ENCODE data around the gene PCDHB9.
"Not testable (repeated sequence)": the region's sequence is repeated elsewhere in the genome, so short reads cannot be mapped to it uniquely, and the experiment has no call there.

PCDHB9 gene

GRCh38 chr5:141186897-141187512 is at the start of gene PCDHB9:
PCDHB9 (plus strand) TSS chr5:141187161; CDS start chr5:141187319, 158 bp downstream.
- FAIRE-seq = no peak

DNA sequence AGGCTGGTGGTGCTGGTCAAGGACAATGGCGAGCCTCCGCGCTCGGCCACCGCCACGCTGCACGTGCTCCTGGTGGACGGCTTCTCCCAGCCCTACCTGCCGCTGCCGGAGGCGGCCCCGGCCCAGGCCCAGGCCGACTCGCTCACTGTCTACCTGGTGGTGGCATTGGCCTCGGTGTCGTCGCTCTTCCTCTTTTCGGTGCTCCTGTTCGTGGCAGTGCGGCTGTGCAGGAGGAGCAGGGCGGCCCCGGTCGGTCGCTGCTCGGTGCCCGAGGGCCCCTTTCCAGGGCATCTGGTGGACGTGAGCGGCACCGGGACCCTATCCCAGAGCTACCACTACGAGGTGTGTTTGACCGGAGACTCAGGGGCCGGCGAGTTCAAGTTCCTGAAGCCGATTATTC is 49.6 kb upstream of the PCDHB9 start:
- FAIRE-seq = not testable (repeated sequence)

GRCh38 chr5:141149812-141150211 is 37.1 kb upstream of the PCDHB9 start, which contains the start of gene PCDHB6:
PCDHB6 (plus strand) TSS chr5:141150057; CDS start chr5:141150258, 201 bp downstream.
- FAIRE-seq = no peak

GRCh38 chr5:141150224-141150992 is 36.6 kb upstream of the PCDHB9 start:
- no peak for FAIRE-seq

DNA sequence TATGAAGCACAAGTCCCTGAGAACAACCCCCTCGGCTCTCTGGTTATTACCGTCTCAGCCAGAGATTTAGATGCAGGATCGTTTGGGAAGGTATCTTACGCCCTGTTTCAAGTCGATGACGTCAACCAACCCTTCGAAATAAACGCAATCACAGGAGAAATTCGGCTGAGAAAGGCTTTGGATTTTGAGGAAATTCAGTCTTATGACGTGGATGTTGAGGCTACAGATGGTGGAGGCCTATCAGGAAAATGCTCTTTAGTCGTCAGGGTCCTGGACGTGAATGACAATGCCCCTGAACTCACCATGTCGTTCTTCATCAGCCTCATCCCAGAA is 36.0 kb upstream of the PCDHB9 start:
- no peak for FAIRE-seq

- not testable (repeated sequence) for FAIRE-seq
Measured at GRCh38 chr5:141151632-141152031, 35.3 kb upstream of the PCDHB9 start.

- FAIRE-seq = not testable (repeated sequence)
Measured at GRCh38 chr5:141152096-141152495, 34.9 kb upstream of the PCDHB9 start.

GRCh38 chr5:141155540-141156374 is 31.2 kb upstream of the PCDHB9 start:
- FAIRE-seq = no peak

GRCh38 chr5:141157356-141157755 is 29.6 kb upstream of the PCDHB9 start:
- FAIRE-seq = not testable (repeated sequence)

DNA sequence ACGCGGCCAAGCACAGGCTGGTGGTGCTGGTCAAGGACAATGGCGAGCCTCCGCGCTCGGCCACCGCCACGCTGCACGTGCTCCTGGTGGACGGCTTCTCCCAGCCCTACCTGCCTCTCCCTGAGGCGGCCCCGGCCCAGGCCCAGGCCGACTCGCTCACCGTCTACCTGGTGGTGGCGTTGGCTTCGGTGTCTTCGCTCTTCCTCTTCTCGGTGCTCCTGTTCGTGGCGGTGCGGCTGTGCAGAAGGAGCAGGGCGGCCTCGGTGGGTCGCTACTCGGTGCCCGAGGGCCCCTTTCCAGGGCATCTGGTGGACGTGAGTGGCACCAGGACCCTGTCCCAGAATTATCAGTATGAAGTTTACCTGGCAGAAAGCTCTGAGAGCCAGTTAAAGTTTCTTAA is 29.1 kb upstream of the PCDHB9 start:
- not testable (repeated sequence) for FAIRE-seq

DNA sequence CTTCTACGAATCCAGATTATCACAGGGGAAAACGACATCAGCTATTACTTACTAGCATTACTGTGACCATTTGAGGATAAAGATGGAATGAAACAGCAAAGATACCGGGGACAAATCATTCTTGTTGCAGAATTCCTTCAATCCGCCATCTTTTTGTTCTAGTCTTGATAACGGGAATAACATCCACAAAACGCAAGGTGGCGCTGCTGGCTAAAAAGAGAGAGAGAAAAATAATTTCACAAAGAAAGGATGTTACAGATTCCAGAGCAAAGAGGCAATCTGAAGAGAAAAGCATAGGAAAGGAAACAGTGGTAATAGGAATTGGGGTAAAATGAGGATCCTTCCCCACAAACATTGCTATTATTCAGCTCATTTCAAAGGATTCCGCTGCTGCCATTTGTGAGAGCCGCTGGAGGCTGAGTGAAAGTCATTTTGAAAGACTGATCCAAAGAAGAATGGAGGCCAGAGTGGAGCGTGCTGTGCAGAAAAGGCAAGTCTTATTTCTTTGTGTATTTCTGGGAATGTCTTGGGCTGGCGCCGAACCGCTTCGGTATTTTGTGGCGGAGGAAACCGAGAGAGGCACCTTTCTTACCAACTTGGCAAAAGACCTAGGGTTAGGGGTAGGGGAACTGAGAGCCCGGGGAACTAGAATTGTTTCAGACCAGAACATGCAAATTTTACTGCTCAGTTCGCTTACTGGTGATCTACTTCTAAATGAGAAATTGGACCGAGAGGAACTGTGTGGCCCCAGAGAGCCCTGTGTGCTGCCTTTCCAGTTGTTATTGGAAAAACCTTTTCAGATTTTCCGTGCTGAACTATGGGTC is 14.4 kb upstream of the PCDHB9 start, which contains the start of gene PCDHB7:
Gene PCDHB7 (plus strand): TSS at position 264 of the 824 bp plus-strand sequence. CDS start 192 bp downstream, at position 456.
- FAIRE-seq = peak; percentile 80

DNA sequence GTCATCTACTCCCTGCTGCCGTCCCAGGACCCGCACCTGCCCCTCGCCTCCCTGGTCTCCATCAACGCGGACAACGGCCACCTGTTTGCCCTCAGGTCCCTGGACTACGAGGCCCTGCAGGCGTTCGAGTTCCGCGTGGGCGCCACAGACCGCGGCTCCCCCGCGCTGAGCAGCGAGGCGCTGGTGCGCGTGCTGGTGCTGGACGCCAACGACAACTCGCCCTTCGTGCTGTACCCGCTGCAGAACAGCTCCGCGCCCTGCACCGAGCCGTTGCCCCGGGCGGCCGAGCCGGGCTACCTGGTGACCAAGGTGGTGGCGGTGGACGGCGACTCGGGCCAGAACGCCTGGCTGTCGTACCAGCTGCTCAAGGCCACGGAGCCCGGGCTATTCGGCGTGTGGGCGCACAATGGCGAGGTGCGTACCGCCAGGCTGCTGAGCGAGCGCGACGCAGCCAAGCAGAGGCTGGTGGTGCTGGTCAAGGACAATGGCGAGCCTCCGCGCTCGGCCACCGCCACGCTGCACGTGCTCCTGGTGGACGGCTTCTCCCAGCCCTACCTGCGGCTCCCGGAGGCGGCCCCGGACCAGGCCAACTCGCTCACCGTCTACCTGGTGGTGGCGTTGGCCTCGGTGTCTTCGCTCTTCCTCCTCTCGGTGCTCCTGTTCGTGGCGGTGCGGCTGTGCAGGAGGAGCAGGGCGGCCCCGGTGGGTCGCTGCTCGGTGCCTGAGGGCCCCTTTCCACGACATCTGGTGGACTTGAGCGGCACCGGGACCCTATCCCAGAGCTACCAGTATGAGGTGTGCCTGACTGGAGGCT is 12.5 kb upstream of the PCDHB9 start:
- FAIRE-seq = not testable (repeated sequence)

DNA sequence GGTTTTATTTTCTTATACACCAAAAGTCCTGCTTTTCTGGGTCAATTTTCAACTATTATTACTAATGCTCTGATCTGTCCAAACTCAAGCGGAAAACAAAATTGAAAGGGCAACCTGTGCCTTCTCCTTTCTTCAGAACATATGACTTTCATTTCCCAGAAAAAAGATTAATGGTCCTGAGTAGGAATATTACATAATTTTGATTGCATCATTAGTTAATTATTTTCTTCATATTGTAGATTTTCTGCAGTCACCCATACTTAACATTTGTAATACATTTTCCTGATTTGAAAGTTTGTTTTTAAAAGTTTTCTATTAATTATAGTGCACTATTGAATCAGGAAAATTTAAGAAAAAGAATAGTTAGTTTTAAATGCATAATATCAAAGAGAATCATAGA is 11.0 kb upstream of the PCDHB9 start:
- peak; percentile 99 for FAIRE-seq

DNA sequence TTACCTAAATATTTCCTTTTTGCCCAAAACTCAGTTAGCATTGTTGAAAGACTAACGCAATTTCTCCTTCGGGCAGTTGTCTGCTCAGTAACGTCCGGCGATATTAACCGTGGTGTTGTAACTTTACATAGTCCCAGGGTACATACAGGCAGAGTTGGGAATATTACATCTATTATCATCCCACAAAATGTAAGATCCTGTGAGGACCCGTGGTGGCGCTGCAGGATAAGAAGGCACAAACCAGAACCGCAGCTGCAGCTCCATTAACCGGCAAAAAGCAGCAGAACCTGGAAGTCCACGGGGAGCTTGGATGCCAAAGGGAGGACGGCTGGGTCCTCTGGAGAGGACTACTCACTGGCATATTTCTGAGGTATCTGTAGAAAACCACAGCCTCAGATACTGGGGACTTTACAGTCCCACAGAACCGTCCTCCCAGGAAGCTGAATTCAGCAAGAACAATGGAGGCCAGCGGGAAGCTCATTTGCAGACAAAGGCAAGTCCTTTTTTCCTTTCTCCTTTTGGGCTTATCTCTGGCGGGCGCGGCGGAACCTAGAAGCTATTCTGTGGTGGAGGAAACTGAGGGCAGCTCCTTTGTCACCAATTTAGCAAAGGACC is 9.3 kb upstream of the PCDHB9 start, which contains the start of gene PCDHB8:
Gene PCDHB8 (plus strand): TSS at position 214 of the 615 bp plus-strand sequence. CDS start 245 bp downstream, at position 459.
- FAIRE-seq = not testable (repeated sequence)

- FAIRE-seq = not testable (repeated sequence)
Measured at GRCh38 chr5:141179371-141179770, 7.6 kb upstream of the PCDHB9 start.

- not testable (repeated sequence) for FAIRE-seq
Measured at GRCh38 chr5:141179876-141180275, 7.1 kb upstream of the PCDHB9 start.

DNA sequence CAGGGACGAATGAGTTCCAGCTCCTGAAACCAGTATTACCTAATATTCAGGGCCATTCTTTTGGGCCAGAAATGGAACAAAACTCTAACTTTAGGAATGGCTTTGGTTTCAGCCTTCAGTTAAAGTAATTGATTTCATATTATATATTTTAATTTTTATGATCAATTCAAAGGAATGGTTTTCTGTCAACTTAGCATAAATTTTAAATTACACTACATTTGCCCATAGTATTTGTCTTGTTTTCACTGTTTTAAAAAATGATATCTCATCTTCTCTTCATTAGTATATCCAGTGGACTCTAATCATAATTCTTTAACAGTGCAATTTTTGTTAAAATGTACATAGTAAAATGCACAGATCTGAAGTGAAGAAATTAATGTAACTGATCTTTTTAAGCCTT is 6.6 kb upstream of the PCDHB9 start:
- FAIRE-seq = no peak

GRCh38 chr5:141182248-141182647 is 4.7 kb upstream of the PCDHB9 start, which contains the start of gene PCDHB16:
PCDHB16 (plus strand) TSS chr5:141182387; CDS start chr5:141182560, 173 bp downstream.
- peak; percentile 95 for FAIRE-seq

- not testable (repeated sequence) for FAIRE-seq
Measured at GRCh38 chr5:141184117-141184855, 2.7 kb upstream of the PCDHB9 start.

GRCh38 chr5:141188682-141189081 is 1.7 kb downstream of the PCDHB9 start:
- FAIRE-seq = not testable (repeated sequence)
